Left colon (tissue), 2 donors: ENCODE results near the gene TAPT1. TPM values are rescaled to one million over a fixed set of nuclear protein-coding genes. Genes with fewer than 3 reads are reported as not detected.

Source experiments
- ATAC-seq: fragments of 200-7000 bp; cut with Tn5 transposase; one replicate; pipeline ENCODE4 v1.9.1; 2020; ENCODE audit warnings: mild to moderate bottlenecking, moderate library complexity
- DNase-seq, 2 donors: peaks; one replicate each; pipeline ENCODE4 v3.0.0-alpha.2; 2020
- intact Hi-C, 2 donors: fragments of 100-400 bp; cut with DNase I in 1 of 2; cut with micrococcal nuclease in 1 of 2; formaldehyde crosslinking; loops; one replicate each; pipeline versions ENCODE4 v1.11.2 to v1.14.0; 2022; cut with DNase I, micrococcal nuclease
- total RNA-seq, 2 donors: library from RNA; stranded (reverse); fragmentation: NEBNext Ultra II Directional; extraction: Animal tissue kit (Norgen Biotek cat#: 25700); gene quantifications; one replicate each; pipeline ENCODE4 v1.2.1, GENCODE V29; 2021
- donor health status: DM: no; HTN: no; CAD: no.
- donor health status: DM: yes; HTN: yes; CAD: no.

TAPT1 gene
- total RNA-seq, 2 donors from 2014 or later: 37.5 to 41.2 TPM

DNA sequence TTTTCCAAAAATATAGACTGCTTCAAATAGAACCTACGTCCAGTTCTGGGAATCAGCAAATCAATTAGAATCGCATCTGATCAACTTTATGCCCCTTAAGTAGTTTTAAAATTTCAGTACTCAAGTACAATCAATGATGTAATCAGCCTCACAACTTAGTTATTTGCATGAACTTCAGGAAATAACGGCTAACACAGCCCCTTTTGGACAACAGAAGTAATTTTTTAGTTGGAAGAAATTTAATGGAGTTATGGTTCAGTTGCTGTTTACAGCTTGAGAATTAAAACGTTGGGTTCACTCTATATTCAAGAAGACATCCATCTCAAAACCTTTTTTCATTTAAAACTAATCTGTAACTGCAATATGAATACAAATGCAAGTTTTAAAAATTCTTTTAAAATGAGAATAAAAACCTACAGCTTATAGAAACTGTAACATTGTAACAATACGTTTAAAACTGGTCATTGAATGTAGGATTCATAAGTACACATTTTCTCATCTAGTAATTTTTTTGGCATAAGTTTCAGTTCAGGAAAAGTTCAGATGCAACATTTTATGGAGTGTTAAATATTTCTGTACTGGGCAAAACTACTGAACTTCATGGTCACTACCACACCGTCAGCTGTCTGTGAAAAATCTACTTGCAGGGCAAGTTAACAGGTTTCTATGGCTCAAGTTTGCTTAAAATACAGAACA lies 956 bp downstream of the TAPT1 start:
- intact Hi-C loops: no loop called here
- no peak for DNase-seq
- ATAC-seq: no peak

DNA sequence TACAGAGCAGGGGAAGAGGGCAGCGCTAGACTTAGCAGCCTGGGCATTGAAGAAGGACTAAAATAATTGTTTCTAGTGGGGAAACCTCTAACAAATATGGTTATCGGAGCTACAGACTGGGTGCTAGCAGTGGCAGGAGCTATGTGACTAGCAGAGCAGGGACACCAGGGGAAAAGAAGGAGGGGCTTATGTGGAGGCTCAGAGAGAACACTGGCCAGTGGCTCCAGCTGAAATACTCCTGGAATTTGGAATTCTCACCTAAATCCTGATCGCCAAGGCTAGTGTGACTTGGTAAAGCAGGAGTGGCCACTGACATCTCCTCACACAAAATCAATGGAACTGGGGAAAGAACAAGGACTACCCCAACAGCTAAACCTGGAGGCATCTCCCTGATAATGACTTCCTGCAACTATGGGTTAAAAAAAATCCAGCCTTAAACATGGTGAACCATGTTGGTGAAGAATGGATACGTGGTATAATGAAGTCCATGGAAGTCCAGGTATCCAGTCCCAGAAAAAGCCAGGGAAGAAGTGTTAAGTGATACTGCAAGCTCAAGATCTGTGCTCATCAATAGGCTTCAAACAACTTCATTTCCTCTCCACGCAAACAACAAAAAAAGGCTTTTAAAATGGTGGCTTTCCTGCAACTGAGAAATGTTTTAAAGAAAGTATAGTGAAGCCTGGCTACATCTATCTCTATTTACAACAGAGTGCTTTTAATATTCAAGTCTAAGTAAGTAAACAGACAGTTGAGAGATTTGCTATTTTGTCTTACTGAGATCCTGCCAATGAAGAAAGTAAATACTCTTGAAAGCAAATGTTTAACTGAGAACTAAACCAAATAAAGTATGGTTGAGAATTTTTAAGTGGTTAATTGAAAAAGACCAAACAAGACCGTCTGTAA lies 1.8 kb downstream of the TAPT1 start:
- ATAC-seq: no peak

DNA sequence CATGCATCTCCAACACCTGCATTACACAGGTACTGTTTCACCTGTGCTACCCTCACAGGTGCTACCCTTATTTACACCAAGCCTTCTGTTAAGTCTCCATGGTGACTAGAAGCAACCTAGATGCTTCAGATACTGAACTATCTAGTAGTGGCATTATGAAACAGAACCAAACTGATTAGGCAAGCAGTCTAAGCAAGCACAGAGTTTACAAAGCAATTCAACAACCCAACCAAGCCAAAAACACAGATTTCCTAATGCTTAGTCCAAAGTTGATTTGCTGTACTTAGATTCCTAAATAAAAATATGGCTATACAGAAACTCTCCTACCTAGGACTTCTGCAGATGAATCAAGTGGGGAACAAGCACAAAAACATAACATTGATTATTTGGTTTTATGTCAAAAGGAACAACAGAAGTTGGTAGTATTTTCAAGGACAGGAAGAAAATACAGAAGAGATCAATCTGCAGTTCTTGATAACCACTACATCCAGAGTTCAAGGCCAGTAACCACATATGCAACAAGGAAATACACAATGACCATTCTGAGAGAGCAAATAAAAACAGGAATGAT lies 3.2 kb downstream of the TAPT1 start:
- DNase-seq: no peak
- intact Hi-C loops: no loop called here
- ATAC-seq: no peak

More for the DNA sequence above, 1.8 kb downstream of the TAPT1 start:
- intact Hi-C loops: no loop called here
- no peak for DNase-seq

DNA sequence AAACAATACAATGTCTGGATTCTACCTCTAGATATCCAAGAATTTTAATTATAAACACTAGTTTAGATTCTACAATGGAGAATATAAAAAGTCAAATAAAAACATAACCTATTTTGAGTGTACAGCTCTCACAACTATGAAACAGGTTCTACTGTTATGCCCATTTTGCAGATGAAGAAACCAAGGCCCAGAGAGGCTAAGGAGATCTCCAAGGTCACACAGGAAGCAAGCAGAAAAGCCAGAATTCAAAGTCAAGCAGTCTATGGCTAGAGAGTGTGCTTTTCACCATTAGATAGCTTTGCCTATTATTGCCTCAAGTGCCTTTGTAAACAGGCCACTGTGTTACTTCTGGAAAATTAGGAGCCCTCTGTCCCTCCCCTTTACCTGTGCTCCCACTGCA lies 7.3 kb downstream of the TAPT1 start:
- DNase-seq (no peak), ATAC-seq (no peak)
- intact Hi-C loops: no loop called here

DNA sequence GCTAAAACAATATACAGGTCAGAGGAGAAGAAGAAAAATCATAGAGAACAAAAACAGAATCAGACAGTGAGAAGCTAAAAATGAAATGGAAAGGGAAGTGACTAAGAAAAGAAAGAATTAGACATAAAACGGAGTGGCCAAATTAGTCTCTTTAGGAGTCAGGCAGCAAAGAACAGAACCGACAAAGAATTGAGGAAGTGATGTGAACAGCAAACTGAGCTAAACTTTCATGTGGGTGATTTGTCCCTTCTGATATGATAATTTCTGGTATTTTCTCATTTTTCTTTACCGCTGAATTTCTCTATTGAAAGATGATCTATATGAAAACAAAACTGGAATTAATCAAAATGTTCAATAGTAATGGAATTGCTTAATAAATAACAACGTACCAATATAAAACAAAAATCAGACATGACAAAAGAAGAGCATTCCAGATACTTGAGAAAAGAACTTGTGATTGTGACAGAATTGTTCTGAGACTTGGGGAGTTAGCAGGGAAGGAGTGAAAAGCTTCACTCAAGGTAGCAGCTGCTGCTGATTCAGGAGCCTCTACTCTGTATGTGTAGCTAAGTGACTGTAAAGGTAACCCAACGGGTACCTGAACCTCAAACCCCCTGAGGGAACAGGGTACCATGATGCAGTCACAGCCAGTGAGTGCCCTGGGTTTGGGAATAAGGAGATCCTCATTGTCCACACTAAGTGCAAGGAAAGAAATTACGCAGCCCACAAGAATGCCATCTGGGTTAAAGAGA lies 8.8 kb downstream of the TAPT1 start:
- ATAC-seq: no peak
- intact Hi-C loops: no loop called here

DNA sequence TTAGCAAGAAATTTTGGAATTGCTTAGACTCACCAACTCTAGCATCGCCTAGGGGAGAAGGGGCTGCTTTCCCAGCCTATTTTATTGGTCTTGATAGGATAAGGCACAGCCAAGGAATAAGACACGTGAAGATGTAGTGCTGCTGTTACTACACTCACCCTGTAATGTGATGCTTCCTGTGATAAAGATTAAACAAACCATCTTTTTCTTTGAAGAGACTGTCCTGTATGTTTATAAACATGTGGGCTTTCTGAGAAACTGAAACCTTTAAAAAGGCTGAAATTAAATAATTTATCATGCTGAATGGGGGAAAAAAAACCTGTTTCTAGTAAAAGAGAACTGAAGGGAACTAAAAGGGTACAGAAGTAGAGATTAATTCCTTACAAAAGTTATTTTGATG lies 13.2 kb downstream of the TAPT1 start:
- intact Hi-C loops: no loop called here
- DNase-seq: no peak

More for the DNA sequence above, 8.8 kb downstream of the TAPT1 start:
- DNase-seq: no peak

DNA sequence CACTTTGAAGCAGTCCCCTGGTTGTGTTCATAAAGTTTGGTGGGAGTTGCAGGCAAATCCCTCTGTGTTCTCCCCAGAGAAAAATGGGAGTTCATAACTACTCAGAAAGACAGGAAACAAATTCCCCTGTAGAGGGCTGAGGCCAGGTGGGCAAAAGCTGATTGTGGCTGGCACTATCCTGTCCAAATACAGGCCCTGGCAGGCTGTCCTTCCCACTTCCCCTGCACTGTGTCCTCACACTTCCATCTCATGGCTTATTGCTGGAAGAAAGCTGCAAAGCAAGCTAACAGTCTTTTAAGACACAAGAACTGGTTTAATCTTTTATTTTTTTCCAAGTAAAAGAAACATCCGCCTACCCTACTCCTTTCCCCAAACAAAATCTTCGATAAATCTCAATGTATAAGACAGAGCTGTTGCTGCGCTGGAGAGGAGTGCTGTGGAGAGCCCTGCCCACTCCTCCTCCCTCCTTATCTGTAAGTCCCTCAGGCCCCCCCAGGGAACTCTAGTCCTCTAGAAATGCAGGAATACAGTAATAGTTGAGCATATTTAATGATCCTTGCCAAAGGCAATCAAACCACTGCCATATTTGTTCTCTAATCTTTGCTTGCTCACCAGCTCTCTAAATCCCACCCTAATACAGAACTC lies 14.0 kb downstream of the TAPT1 start:
- ATAC-seq (no peak), DNase-seq (no peak)
- intact Hi-C loops: no loop called here

More for the DNA sequence above, 13.2 kb downstream of the TAPT1 start:
- ATAC-seq: no peak

DNA sequence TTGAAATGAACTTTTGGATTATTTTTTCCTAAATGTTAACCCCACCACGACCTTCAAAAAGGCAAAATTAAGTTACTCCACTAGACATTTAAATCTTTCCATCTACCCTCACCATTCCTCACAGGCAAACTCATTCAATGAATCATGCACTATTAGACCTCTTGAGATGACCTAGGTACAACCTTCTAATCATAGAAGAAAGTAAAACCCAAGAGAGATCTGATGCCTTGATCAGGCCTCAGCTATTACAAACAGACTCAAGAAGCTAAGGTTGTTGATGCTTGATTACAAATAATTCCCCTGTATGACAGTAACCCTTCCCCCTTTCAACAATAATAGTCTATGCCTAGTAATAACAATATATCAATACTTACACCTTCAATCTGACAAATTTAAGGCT lies 18.9 kb downstream of the TAPT1 start:
- intact Hi-C loops: no loop called here

DNA sequence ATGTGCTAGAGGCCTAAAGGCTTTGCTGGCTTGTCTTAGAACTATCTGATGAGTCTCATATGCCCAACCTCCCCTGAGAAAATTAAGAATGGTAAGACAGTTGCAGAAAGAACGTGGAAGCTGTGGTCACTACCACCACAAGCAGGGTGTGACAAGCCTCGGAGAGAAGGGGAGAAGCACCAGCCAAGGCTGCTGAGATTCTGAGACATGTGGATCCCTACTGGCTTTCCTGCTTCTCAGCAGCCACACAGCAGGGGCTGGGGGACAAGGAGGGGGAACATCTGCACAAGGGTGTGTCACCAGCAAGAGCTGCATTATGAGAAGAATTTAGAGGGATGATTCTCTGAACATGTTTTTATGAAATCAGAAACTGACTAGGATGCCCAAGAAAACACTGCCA lies 19.4 kb downstream of the TAPT1 start:
- intact Hi-C loops: no loop called here
- no peak for ATAC-seq
- no peak for DNase-seq

More for the DNA sequence above, 18.9 kb downstream of the TAPT1 start:
- DNase-seq: no peak
- no peak for ATAC-seq

DNA sequence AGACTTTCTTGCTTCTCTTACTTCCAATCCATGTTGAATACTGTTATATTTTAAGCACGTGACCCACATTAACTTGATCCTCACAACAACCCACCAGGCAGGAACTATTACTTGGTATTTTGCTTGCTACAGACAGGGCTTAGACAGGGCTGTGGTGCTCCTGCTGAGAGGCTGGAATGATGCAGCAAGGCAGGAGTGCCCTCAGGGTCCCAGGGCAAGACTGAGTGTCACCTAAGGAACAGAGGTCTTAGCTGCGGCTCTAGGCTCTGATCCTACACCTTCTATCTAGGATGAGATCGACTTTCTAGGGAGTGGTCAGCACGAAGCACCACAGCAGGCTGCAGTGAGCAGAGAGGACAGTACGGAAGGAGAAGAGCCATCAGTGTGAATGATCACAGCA lies 20.0 kb downstream of the TAPT1 start:
- intact Hi-C loops: no loop called here
- ATAC-seq (no peak), DNase-seq (no peak)

DNA sequence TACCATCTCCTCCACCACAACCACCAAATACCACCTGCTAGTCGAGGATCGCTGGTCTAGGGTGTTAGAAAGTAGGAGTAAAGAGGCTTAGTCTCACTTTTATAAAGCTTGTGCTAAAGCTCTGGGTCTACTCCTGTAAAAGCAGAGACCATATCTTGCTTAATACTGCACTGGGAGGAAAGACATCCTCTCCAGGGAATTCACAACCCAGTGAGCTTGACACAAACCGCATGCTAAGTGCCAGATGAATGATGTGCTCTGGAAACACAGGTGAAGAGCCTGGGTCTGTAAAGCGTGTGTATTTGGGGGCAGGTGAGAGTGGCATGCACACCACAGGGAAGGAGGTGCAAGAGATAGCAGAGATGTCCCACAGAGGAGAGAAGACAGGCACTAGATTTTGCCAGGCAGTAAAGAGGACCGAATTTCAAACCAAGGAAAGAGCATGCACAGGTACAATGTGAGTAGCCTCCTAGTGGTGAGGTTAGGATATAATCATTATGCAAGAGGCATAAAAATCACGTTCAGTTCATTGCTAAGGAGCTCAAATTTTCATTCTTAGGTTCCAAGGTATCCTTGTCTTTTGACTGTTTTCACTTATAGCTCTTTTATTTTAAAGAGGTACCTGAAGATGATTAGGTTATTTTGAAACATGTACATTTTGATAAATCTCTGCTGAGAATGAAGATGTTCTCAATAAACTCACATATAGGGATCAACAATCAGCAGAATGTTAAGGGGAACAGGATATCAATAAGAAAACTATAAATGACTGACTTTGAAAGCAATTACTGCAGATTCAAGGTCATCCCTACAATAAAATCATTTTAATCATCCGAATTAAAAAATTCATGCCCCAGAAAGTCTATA lies 20.7 kb downstream of the TAPT1 start:
- DNase-seq: no peak
- intact Hi-C loops: no loop called here
- peak; percentile 81 for ATAC-seq

DNA sequence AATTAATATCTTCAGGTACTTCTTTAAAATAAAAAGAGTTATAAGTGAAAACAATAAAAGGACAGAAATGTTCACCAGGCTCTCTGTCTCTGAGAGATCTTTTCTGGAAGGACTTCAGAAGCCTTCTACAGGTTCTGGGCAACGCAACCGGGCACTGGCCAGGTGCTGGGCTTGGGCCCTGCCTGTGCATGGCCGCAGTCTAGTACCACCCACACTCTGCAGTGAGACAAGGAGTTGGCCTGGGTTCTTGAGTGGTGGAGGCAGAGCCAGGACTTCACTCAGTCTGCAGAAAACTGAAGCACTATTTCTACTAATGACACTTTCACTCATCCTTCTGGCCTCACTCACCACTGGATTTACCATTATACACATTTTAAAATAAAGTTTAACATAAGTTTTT lies 21.8 kb downstream of the TAPT1 start:
- intact Hi-C loops: no loop called here
- ATAC-seq (no peak), DNase-seq (no peak)

DNA sequence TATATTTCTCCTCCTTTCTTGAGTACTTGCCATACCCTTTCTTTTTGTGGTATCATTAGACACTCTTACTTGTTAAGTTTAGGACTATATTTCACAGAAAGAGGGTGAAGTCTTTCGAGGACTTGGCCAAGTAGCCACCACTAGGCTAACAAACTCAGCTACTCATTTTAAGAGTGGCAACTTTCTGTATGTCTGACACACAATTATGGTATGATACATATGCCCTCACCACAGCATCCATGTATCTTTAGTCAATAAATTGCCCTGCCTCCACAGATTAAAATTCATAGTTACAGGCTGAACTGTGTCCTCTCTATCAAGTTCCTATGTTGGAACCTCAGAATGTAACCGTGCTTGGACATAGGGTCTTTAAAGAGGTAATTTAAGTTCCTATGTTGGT lies 23.2 kb downstream of the TAPT1 start:
- intact Hi-C loops: no loop called here
- ATAC-seq (no peak), DNase-seq (no peak)

DNA sequence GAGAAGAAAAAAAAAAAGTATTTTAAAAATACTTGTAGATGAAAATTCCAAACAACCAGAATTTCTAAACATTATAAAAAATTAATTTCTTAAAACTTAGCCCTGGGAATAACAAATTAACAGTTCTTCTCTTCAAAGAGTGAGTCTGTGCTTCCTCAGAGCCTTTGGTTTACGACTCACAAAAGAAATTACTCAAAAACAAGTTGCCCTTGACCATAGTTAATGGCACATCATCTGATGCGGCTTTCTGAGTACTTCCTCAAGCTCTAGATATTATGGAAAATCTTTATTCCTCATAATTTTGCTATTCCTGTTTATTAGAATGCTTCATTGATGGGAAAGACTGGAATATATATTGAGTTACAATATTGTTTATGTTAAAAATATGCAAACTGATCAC lies 23.7 kb downstream of the TAPT1 start:
- no peak for ATAC-seq
- no peak for DNase-seq
- intact Hi-C loops: no loop called here

DNA sequence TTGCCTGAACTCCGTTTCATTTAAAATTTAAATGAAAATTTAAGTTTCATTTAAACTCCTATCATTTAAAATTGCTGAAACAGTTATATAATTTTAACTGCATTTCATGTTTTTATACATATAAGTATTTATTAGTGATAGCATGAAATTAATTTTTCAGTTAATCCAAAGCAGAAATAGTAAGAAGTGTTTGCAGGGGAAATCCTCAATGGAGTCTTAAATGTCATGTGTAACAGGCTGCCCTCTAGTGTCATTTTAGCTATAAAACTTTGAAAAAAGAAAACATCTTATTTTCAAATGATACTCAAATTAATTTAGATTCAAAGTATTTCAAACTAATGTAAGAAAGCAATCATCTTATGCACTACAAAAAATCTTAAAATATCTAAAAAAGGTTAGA lies 27.2 kb downstream of the TAPT1 start:
- intact Hi-C loops: loop anchor here in 1 of 2 donors (10.0 kb wide), 1 partner anchor 174 kb away; no protein-coding TSS in a partner anchor
- DNase-seq (no peak), ATAC-seq (no peak)

DNA sequence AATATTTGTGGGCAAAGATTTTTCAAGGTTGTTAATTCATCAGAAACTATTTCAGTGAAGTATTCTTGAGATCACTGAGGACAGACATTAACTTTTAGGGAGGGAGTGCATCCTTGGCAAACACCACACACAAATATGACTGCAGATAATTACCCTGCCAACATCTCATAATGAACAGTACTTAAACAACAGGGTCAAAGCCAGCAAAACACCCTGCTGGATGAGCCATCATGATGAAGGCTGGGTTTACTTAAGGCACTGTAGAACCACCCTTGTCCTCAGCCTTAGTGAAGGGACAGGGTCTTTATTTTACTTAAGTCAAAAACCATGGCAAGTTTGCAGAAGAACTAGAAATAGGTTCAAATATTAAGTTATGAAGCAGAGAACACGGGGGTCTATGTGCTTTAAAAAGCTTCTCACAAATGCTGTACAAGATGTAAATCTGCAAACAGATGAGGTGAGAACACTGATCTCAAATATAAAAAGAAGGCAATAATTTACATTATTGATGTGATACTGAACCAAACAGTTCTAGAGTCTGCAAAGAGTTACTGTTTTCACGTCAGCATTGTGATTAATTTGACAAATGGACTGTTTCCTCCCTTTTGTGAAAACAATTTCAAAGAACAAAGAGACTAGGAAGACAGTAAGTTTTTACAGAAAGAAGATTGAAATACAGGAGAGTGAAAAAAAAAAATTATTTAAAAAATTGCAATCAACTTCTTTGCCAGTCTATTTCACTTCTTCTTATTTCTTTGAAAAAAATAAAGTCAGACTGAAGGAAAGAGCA lies 28.2 kb downstream of the TAPT1 start:
- no peak for DNase-seq
- no peak for ATAC-seq
- intact Hi-C loops: loop anchor here in 1 of 2 donors (10.0 kb wide), 1 partner anchor 173 kb away; no protein-coding TSS in a partner anchor
